SK-N-SH (cell line): ENCODE measurements around the gene ADGRE2. TPM values are rescaled to one million over a fixed set of nuclear protein-coding genes. Genes with fewer than 3 reads are reported as not detected.
"Not testable (repeated sequence)": the region's sequence is repeated elsewhere in the genome, so short reads cannot be mapped to it uniquely, and the experiment has no call there.

ENCODE experiments used
- CTCF ChIA-PET: fragments of 300-600, 350-600 bp; formaldehyde crosslinking; extraction: SDS; loops from one replicate; lab custom pipeline; 2021; lab: Yijun Ruan, JAX
- POLR2A ChIA-PET: fragments of 350-600 bp; sonication (Branson Sonifier 250); formaldehyde crosslinking; extraction: SDS; loops from one replicate; lab custom pipeline; 2020; ENCODE audit warnings: antibody characterized with exemption, inconsistent platforms; lab: Yijun Ruan, JAX
- DNase-seq: peaks from one replicate; pipeline ENCODE4 v3.0.0; 2012
- H2AFZ ChIP-seq: fragments of 200-600 bp; sonication (generic); 2 replicates; pipeline ENCODE4 v1.8.1; 2016; ENCODE audit warnings: antibody characterized with exemption, mild to moderate bottlenecking, low read depth
- H3F3A ChIP-seq: fragments of 200-600 bp; sonication (generic); replicated peaks from 2 replicates; pipeline ENCODE3; 2016; ENCODE audit warnings: antibody characterized with exemption, mild to moderate bottlenecking; ENCODE audit not compliant: insufficient read depth
- H3K27ac ChIP-seq, 2 experiments: fragments of 200-500 bp in 1 of 2; fragments of 200-600 bp in 1 of 2; sonication (Bioruptor generic) in 1 of 2; sonication (generic), shearing (Covaris generic) in 1 of 2; 2 replicates each; pipeline versions ENCODE4 v1.5.1 to v1.6.1; 2014 to 2016; ENCODE audit warnings: low read depth in 2 of 2, inconsistent platforms in 1 of 2, low read length in 1 of 2, mild to moderate bottlenecking in 1 of 2, mixed read lengths in 1 of 2
- H3K27me3 ChIP-seq: fragments of 200-600 bp; sonication (generic), shearing (Covaris generic); 2 replicates; pipeline ENCODE4 v1.6.1; 2016; ENCODE audit warnings: mixed run types; ENCODE audit not compliant: insufficient read depth
- H3K36me3 ChIP-seq, 2 experiments: fragments of 200-500 bp in 1 of 2; fragments of 200-600 bp in 1 of 2; sonication (Bioruptor generic) in 1 of 2; sonication (generic) in 1 of 2; replicated peaks in 1 of 2; 2 replicates each; pipeline versions ENCODE3 to v1.5.1; 2014 to 2016; ENCODE audit warnings: low read length in 1 of 2, mild to moderate bottlenecking in 1 of 2; ENCODE audit not compliant: insufficient read depth in 2 of 2, control insufficient read depth in 1 of 2
- H3K4me1 ChIP-seq, 2 experiments: fragments of 200-500 bp in 1 of 2; fragments of 200-600 bp in 1 of 2; sonication (Bioruptor generic) in 1 of 2; sonication (generic), shearing (Covaris generic) in 1 of 2; 2 replicates each; pipeline versions ENCODE4 v1.5.1 to v1.6.1; 2014 to 2016; ENCODE audit warnings: low read depth in 1 of 2, low read length in 1 of 2, mixed run types in 1 of 2; ENCODE audit not compliant: insufficient read depth in 2 of 2, control insufficient read depth in 1 of 2
- H3K4me2 ChIP-seq: fragments of 200-600 bp; sonication (generic), shearing (Covaris generic); 2 replicates; pipeline ENCODE4 v1.6.1; 2017; ENCODE audit warnings: mixed run types
- H3K4me3 ChIP-seq, 2 experiments: fragments of 200-500 bp in 1 of 2; fragments of 200-600 bp in 1 of 2; sonication (Bioruptor generic) in 1 of 2; sonication (generic), shearing (Covaris generic) in 1 of 2; 2 replicates each; pipeline versions ENCODE4 v1.5.1 to v1.8.1; 2014 to 2016; ENCODE audit warnings: low read depth in 2 of 2, inconsistent platforms in 1 of 2, low read length in 1 of 2, mild to moderate bottlenecking in 1 of 2, mixed read lengths in 1 of 2, moderate library complexity in 1 of 2
- H3K79me2 ChIP-seq: fragments of 200-600 bp; sonication (generic); 2 replicates; pipeline ENCODE4 v1.8.1; 2017; ENCODE audit warnings: mild to moderate bottlenecking; ENCODE audit not compliant: insufficient read depth
- H3K9ac ChIP-seq: fragments of 200-600 bp; sonication (generic); 2 replicates; pipeline ENCODE4 v1.6.1; 2017; ENCODE audit warnings: mixed run types
- H3K9me2 ChIP-seq: fragments of 200-600 bp; sonication (generic); 2 replicates; pipeline ENCODE4 v1.6.1; 2017; ENCODE audit warnings: mixed run types
- H3K9me3 ChIP-seq: fragments of 200-600 bp; sonication (generic); 2 replicates; pipeline ENCODE4 v1.6.1; 2017; ENCODE audit warnings: mixed run types, mild to moderate bottlenecking, moderate library complexity
- H4K20me1 ChIP-seq: fragments of 200-600 bp; sonication (generic); 2 replicates; pipeline ENCODE4 v1.6.1; 2017; ENCODE audit warnings: mild to moderate bottlenecking, mixed run types; ENCODE audit not compliant: insufficient read depth
- CTCF ChIP-seq: fragments of 200-600 bp; sonication (generic); IDR thresholded peaks from 2 replicates; pipeline ENCODE4 v1.6.1; 2017; ENCODE audit warnings: antibody characterized with exemption, mild to moderate bottlenecking, moderate library complexity
- FOSL2 ChIP-seq: IDR thresholded peaks from 2 replicates; pipeline ENCODE4 v1.4.0; 2012; ENCODE audit warnings: low read depth, mild to moderate bottlenecking, moderate library complexity, borderline replicate concordance
- GABPA ChIP-seq: IDR thresholded peaks from 2 replicates; pipeline ENCODE4 v1.4.0; 2012; ENCODE audit warnings: low read depth, mild to moderate bottlenecking
- GATA2 ChIP-seq: sonication (generic); formaldehyde crosslinking; IDR thresholded peaks from 2 replicates; pipeline ENCODE4 v1.5.0; 2020; ENCODE audit warnings: mild to moderate bottlenecking, missing genetic modification reagents
- PBX3 ChIP-seq: IDR thresholded peaks from 2 replicates; pipeline ENCODE4; 2012
- POLR2AphosphoS5 ChIP-seq: IDR thresholded peaks from 2 replicates; pipeline ENCODE4 v1.6.1; 2012; ENCODE audit warnings: low read depth, low read length
- REST ChIP-seq: IDR thresholded peaks from 2 replicates; pipeline ENCODE4 v1.6.1; 2012; ENCODE audit warnings: mild to moderate bottlenecking, low read depth, low read length, moderate library complexity
- RFX5 ChIP-seq: IDR thresholded peaks from 2 replicates; pipeline ENCODE4 v1.6.1; 2012; ENCODE audit warnings: mild to moderate bottlenecking, improper control_type of control experiment, low read length
- SIN3A ChIP-seq: IDR thresholded peaks from 2 replicates; pipeline ENCODE4 v1.6.1; 2012; ENCODE audit warnings: low read depth, mild to moderate bottlenecking, low read length, moderate library complexity, borderline replicate concordance
- TAF1 ChIP-seq: IDR thresholded peaks from 2 replicates; pipeline ENCODE4 v1.6.1; 2012; ENCODE audit warnings: low read depth, mild to moderate bottlenecking, low read length, moderate library complexity, borderline replicate concordance
- USF1 ChIP-seq: IDR thresholded peaks from 2 replicates; pipeline ENCODE4 v1.4.0; 2012; ENCODE audit warnings: low read depth, borderline replicate concordance
- USF2 ChIP-seq: fragments of 150-350 bp; IDR thresholded peaks from 2 replicates; pipeline ENCODE4 v1.6.1; 2017; ENCODE audit warnings: antibody characterized with exemption, low read length, low read depth, borderline replicate concordance
- ZBTB33 ChIP-seq: IDR thresholded peaks from 2 replicates; pipeline ENCODE4 v1.4.0; 2012; ENCODE audit warnings: low read depth, borderline replicate concordance
- WGBS: methylation state at CpG from one replicate; pipeline ENCODE4 v1.1.6; 2017; ENCODE audit warnings: low lambda C conversion rate; 5-methylcytosine and 5-hydroxymethylcytosine counted together
- polyA plus RNA-seq, 3 experiments: library from polyadenylated mRNA; depleted of rRNA; stranded (reverse); fragments of >200 nt; gene quantifications; 2 replicates each; pipeline ENCODE4 v1.2.3, GENCODE V29; 2012

Gene ADGRE2
- polyA plus RNA-seq, 1 of the 3 experiments (the other 2 are of a cell fraction), result 0.02 TPM

GRCh38 chr19:14775869-14776586 is 2.3 kb downstream of the ADGRE2 start (continued):
- no peak for TF ChIP-seq REST

- peaks cover 25% of the 10 kb centered on the region for H3K27me3 ChIP-seq
- H3K4me2 ChIP-seq, H3K9me2 ChIP-seq, H2AFZ ChIP-seq, H3K9ac ChIP-seq, H3K36me3 ChIP-seq, POLR2A ChIA-PET, H4K20me1 ChIP-seq, H3K9me3 ChIP-seq, H3K4me1 ChIP-seq, H3K27ac ChIP-seq, DNase-seq, H3K4me3 ChIP-seq, H3F3A ChIP-seq, H3K79me2 ChIP-seq: not testable (repeated sequence)
- WGBS, result 22% methylated on average over 7 of the region's 8 CpGs
- CTCF ChIA-PET, result interaction anchor here (1.3 kb wide), 1 partner anchor 11 kb away, joined by 5 read pairs; no protein-coding TSS in a partner anchor
Measured at GRCh38 chr19:14775326-14775725, 3.0 kb downstream of the ADGRE2 start.

GRCh38 chr19:14774373-14774772 is 4.0 kb downstream of the ADGRE2 start:
- Histone ChIP-seq H3K27me3 (peaks cover 25% of the 10 kb centered on the region), H4K20me1 (no peaks in the 10 kb centered on the region), H3K4me3 (no peak overlapping the region), H3K9ac (no peak overlapping the region), H3K27ac (no peak overlapping the region), H3K4me1 (no peaks in the 10 kb centered on the region), H2AFZ (no peak overlapping the region), H3K9me2 (no peaks in the 10 kb centered on the region), H3F3A (no peaks in the 10 kb centered on the region), H3K4me2 (no peak overlapping the region), H3K36me3 (no peaks in the 10 kb centered on the region), H3K79me2 (no peaks in the 10 kb centered on the region), H3K9me3 (no peaks in the 10 kb centered on the region)
- no peak for DNase-seq
- POLR2A ChIA-PET, result no interaction called here
- 29% methylated on average over 7 of the region's 10 CpGs for WGBS
- CTCF ChIA-PET, result interaction anchor here (1.3 kb wide), 1 partner anchor 12 kb away, joined by 5 read pairs; no protein-coding TSS in a partner anchor
- TF ChIP-seq USF1 (no peak), PBX3 (no peak), GATA2 (no peak), FOSL2 (no peak), RFX5 (no peak), GABPA (no peak), POLR2AphosphoS5 (no peak), TAF1 (no peak), SIN3A (no peak), CTCF (no peak), ZBTB33 (no peak), USF2 (no peak)
